HG03039 (cell line): Measurements from ENCODE around the gene WDR7.

Experiments used
- ATAC-seq: cut with Tn5 transposase; IDR thresholded peaks from one replicate; pipeline ENCODE4 v1.9.1; 2021; ENCODE audit warnings: mild to moderate bottlenecking, moderate library complexity; ENCODE audit not compliant: unreplicated experiment

The WDR7 gene

DNA sequence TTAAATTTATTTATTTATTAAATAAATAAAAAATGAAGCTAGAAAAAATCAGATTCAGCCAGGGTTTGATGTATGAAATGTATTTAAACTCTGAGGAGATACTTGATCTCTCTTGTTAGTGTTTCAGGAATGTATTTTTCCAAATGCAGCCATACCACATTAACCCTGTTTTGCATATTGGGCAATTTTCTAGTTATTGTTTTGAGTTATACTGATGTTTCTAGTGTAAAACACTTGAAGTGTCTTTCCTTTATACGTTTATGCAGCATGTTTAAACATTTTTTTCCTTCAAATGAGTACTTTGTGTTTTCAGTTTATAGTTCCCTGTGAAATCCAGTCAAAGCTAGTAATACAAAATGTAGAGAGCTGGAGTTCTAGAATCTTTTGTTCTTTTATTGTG lies 69.9 kb downstream of the WDR7 start:
- no peak for ATAC-seq

DNA sequence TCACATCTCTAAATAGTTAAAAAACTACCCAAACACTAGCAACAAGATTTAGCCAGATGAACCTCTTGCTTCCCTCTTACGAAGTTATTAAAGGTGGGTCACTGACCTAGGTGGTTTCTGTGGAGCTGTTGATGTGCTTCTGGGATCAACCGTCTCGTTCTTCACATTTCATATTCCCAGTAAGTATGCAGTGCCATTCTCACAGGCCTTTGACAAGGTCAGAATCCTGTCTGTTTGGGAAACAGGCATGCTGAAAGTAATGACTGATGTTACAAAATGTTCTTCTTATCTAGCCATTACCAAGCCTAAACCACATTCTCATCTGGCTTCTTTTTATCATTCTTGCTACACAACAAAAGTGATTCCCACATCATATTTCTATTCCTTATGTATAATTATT lies 70.3 kb downstream of the WDR7 start:
- no peak for ATAC-seq

DNA sequence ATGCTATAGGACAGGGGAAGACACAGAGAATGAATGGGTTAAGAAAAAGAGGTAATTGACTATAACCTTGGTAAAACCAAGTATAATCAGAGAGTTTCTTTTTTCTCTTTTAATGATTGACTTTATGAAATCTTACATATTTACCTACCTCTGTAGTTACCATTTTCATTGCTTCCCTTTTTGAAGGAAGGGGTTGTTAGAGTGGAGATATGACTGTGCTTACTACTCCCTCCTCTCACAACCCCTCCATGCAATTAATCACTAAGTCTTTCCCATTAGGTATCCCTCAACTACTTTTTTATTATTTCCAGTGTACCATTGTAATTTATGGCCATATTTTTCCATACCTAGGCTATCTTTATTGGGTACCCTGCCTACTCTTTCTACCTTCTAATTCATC lies 71.4 kb downstream of the WDR7 start:
- no peak for ATAC-seq

DNA sequence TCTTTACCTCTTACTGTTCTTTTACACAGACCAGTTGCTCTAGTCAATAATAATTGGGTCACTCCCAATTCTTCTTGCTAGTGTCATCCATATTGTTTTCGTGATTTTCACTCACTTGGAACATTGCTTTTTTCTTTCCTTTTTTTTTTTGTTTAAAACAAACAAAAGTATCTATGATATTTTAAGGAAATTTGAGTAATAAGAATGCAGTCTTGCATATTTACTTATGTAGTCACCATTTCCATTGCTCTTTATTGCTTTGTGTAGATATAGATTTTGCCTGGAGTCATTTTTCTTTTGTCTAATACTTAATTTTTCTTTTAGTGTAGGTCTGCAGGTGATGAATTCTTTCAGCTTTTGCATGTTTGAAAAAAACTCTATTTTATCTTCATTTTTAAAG lies 71.9 kb downstream of the WDR7 start:
- no peak for ATAC-seq

DNA sequence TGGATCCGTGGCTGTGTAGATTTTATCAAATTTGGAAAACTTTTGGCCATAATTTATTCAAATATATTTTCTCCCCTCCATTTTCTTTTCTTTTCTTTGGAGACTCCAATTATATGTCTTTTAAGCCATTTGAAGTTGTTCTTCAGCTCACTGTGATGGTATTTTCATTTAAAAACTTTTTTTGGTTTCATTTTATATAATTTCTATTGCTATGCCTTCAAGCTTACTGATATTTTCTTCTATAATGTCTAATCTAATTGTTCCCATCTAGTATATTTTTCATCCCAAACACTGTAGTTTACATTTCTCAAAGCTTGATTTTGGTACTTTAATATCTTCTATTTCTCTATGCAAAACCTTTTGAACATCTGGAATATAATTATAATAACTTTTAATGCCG lies 72.5 kb downstream of the WDR7 start:
- ATAC-seq: no peak

DNA sequence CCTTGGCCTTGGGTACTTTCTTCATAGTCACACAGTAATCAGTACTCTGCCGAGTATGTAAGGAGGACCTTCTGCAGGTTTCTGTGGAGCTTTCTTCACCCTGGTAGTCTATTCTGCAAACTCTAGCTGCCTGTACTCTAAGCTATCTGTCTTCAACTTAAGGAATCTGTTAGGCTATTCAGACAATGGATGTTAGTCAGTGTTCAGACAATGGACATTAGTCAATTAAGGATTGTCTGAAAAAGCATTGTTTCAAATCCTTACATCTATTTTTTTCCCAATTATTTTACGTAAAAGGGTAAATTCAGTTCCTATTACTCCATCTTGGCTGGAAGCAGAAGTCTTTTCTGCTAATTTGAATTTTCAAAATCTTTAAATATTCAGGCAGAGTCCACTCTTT lies 75.7 kb downstream of the WDR7 start:
- ATAC-seq: no peak

DNA sequence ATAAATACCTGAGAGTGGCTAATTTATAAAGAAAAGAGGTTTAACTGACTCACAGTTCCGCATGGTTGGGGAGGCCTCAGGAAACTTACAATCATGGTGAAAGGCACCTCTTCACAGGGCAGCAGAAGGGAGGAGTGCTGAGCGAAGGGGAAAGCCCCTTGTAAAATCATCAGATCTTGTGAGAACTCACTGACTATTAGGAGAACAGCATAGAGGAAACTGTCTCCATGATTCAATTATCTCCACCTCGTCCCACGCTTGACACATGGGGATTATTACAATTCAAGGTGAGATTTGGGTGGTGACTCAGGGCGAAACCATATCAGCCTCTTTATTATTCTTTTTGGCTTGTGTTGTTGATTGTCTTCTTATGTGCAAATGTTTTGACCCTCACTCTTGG lies 76.2 kb downstream of the WDR7 start:
- ATAC-seq: no peak

DNA sequence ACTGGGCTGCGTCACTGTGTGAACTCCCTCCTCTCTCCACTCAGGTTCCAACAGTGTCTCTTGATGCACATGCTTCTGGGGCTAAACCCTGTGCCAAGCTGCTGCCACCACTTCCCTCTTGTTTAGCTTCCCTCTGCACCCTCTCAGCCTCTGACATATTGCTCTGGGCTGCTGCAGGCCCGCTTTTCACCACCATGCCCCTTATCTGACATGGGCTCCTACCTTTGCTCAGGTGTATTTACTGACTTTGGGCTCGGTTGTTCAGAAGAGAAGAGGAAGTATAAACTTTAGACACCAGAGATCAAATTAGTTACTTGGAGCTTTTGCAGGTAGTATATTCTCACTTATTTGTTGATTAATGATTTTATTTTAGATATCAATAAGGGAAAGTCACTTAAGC lies 77.6 kb downstream of the WDR7 start:
- no peak for ATAC-seq

DNA sequence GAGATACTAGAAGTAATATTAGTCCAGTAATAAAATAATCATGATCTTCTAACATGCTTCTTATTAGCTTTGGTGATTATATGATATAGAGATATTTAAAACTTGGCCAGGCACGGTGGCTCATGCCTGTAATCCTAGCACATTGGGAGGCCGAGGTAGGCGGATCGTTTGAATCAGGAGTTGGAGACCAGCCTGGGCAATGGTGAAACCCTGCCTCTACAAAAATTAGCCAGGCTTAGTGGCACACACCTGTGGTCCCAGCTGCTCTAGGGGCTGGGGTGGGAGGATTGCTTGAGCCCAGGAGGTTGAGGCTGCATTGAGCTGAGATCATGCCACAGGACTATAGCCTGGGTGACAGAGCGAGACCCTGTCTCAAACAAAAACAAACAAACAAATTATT lies 87.0 kb downstream of the WDR7 start:
- no peak for ATAC-seq

DNA sequence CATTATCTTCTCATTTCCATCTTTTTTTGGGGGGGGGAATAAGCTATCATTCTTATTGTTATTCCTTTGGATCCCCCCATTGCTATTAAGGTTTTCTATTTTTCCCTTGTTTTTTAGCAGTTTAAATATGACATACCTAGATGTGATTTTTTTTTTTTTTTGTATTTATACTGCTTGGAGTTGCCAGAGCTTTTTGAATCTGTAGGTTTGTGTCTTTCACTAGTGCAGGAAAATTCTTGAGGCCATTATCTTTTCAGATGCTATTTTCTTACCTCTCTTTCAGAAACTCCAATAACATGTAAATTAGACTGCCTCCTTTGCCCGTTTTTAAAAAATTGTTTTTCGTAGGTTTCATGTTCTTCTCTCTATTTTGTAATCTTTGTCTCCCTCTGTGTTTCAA lies 88.6 kb downstream of the WDR7 start:
- no peak for ATAC-seq

DNA sequence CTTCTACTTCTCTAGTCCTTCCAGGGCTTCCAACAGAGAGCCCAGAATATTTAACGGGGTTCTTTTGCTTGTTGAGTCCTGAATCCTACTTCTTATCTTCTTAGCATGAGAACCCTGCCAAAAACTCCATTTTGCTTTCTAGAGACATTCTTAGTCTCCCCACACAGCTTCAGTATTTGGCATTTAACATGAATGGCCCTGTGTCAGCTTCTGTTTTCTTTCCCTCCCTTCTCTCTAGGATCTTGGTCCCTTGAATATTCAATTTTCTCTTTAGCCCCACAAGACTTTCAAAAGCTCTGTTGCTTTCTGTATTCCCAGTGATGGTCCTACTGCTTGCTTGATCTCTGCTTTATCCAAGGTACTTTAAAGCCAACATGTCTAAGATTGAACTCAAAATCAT lies 89.5 kb downstream of the WDR7 start:
- ATAC-seq: no peak

DNA sequence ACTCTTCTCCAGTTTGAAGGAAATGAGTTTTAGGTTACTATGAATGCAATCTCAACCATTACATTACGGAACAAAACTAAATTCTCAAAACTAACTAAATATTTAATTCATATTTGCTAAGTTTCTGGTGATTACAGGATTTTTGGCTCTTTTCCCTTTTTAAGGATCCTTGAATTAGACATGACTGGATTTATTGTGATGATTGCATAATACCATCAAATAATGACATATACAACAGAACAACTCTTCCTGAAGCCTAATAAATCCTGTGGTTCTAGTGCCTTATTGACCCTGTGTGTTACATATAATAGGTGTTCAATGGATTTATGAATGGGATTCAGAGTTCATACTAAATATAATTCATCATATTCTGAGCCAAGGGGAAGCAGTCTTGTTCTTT lies 90.5 kb downstream of the WDR7 start:
- no peak for ATAC-seq

DNA sequence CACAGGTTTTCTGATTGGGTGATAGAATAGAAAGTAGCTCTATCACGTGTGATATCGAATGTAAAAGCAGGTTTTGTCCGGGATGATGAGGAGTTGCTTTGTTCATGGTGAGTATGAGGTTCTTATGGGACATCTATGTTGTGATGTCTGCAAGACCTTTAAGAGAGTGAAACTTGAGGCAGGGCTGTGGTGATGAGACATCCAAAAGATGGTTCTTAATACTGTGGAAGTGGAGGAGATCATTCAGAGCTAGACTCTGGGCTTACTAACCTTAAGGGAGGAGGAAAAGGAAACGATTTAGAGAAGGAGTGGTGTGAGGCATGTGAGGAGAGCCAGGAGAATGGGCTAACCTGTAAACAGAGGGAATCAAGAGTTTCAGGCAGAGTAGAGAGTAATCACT lies 92.0 kb downstream of the WDR7 start:
- ATAC-seq: no peak

DNA sequence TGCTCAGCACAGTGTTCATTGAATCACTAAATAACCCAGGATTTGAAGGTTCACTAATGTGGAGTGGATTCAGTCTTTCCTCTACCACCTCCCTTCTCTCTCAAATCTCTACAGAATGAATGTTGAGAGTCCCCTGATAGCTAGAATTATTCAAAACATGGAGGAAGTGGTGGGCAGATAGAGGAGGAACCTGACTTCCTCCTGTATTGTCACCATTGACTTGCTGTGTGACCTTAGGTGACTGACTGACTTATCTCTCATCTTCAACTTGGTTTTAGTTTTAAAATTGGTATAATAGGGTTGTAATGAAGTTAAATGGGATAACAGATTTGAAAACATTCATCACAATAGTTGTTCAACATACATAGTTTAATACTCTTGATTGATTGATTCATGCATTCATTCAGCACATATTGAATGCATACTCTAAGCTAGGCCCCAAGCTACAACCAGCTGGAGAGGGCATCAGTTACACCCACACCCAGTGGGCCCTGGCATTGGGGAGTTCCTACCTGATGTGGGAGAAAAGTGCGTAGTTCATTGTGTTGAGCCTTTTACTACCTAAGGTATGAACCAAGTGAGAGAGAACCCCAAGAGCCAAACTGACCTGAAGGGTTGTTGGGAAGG lies 96.0 kb downstream of the WDR7 start:
- no peak for ATAC-seq

DNA sequence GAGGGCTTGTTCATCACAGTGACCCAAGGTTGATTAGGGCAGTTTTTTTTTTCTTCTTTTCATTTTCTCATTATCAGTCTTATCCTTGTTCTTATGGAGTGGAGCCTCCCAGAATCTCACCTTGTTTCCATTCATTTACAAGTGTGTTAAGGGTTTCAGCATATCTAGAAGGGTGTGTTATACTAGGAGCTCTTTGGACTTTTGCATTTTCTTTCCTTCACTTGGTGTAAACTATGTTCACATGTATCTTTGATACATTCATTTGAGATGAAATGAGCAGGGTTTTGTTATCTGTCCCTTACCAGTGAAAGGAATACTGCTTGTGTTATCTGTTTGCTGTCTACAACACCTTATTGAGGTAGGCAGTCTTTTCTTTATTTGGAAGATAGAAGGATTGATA lies 96.7 kb downstream of the WDR7 start:
- no peak for ATAC-seq

DNA sequence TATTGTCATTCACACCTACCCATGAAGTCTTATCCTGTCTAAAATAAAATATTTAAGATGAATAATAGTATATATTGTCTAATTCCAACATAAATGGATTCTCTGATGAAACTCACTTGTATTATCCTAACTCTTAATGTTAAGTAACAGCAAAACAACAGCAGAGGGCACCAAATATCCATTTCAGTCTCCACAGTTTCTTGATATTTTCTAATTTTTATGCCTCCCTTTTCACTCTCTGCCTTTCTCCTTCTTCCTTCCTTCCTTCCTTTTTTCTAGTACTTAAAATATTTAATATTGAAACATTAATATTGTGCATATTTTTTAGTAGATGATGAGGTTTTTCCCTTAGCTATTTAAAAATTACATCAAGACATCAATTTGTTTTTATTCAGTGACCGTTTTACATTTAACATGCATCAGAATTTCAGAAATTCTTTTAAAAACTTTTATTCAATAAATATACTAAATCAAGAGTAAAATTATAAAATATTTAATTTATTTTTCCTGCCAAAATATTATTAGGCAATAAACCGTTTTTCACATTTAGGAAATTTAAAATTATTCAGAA lies 97.6 kb downstream of the WDR7 start:
- ATAC-seq: no peak

DNA sequence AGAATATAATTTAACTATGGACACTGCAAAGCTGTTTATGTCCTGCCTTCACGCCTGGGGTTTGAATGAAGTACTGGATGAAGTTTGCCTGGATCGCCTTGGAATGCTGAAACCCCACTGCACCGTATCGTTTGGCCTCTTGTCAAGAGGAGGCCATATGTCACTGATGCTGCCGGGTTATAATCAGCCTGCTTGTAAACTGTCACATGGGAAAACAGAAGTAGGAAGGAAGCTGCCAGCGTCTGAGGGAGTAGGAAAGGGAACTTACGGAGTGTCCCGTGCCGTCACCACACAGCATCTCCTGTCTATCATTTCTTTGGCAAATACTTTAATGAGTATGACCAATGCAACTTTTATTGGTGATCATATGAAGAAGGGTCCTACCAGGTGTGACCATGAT lies 105.8 kb downstream of the WDR7 start:
- ATAC-seq: no peak

DNA sequence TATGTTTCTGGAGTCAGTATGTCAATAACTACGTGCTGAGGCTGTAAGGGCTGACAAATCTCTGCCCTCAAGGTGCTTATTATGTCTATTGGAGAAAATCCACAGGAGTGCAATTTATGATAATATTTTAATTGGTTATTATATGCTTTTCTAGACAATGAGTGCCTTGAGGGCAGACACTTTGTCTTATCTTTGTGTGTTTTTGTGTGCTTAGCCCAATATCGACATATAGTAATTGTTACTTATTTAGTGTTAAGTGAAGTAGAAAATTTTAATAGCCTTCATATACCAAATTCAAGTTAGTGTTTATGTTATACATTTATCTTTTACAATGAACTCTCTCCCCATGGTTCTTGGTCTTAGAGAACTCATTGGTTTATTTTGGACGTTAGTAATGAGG lies 118.9 kb downstream of the WDR7 start:
- ATAC-seq: no peak

DNA sequence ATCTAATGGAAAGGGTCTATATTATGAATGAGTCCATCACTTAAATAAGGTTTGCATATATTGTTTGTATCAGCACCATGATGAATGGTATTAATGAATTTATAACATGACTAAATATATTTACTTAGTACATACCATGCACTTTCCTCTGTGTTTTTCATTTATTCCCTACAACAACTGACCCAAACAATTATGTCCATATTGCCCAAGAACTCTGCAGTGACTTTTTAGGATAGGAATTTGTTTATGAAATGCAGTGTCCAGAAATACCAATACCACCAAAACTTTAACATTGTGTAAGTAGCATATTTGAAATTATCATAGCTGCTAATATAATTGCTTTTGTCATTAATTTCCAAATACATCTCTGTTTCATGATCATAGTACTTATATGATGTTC lies 119.7 kb downstream of the WDR7 start:
- ATAC-seq: no peak

DNA sequence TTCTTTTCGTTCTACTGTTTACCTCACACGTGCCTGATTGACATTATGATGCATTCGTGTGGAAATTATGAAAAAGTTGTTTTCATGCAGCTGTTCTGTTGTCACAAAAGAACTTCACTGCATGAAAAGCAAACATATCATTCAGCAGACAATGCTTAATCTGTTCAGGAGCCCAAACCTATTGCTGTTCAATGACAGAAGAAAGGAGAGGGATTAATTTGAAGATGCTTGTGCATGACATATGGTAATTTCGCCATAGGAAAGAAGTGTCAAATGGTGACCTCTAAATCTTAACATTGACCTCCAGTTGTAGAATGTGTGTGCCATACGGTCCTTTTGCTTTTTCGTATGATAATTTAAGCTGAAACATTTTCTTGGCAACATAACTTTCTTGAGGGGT lies 124.5 kb downstream of the WDR7 start:
- ATAC-seq: no peak

DNA sequence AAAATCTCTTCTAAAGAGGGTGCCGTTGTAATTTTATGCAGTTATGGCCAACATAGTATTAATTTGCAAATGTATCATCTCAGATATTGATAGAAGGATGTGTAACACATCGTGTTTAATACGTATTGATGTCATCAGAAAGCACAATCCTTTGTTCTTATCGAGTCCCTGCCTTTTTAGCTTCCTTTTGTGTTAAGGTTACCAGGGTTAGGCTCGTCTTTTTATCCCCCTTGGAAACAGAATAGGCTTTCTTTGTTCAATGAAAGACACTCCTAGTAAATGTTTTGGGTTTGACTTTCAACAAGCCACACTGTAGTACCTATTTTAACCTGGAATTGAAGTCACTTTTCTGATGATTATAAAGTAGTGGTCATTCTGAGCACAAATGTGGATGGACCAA lies 136.2 kb downstream of the WDR7 start:
- no peak for ATAC-seq

DNA sequence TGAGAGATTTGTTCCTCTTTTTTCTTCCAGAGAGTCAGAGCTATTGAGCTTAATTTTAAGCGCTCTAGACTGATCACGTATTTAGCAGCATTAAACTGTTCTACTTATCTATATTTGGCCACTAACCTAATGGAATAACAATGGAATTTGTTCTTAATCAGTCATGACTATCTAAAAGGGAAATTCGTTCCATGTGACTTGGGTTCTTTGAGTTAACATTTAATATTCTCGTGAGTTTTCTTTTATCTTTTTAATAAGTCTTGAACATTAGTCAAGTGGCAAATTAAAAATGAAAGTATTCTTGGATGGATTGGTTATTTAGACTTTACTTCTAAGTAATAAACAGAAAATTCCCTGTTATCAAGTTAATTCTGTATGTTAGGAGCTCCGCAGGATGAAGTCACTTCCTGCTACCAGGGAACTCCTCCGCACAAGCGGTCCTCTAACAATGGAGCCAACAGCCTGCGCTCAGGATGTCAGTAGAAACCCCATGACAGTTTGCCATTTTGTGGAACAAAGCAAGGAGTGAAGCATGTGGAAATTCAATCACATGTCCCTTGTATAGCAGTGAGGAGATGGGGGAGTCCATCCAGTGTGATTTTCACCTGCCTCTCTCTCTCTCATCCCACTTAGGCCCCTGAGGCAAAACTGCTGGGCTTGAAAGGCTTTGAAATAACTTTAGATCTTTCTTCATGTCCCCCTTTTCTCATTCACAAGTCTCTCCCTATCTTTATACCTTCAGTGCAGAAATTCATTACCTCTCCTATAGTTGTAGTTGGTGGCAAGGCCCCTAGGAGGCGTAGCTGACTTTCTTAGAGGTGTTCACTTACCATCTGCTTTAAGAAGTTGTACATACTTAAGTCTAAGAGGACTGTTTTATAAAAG lies 138.1 kb downstream of the WDR7 start:
- ATAC-seq: no peak

DNA sequence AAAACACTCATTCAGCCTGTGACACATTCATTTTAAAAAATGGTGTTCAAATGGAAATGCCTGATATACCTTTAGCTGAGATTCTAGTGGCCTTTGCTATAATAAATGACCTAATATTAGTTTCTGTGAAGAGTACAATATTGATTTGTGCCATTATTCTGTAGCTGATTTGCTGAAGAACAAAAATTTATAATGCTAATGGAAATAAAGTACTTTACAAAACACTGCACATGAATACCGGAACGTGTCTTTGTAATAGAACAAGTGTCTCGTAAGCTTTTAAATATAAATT lies 138.7 kb downstream of the WDR7 start:
- ATAC-seq: no peak
